Stimulated activated CD4-positive, alpha-beta T cell treated with anti-CD3 and anti-CD28 coated beads, TNF-alpha, amount 100 ng/mL, for 24 hours (primary cell): ENCODE measurements around the gene KRT15.
A peak's percentile ranks its signal among the peaks of the same experiment; 100 is the strongest.

ENCODE experiments used
- DNase-seq, 3 experiments: peaks; one replicate each; pipeline ENCODE4 v3.0.0-alpha.2; 2020; ENCODE audit warnings: low read depth in 3 of 3

KRT15 gene

DNA sequence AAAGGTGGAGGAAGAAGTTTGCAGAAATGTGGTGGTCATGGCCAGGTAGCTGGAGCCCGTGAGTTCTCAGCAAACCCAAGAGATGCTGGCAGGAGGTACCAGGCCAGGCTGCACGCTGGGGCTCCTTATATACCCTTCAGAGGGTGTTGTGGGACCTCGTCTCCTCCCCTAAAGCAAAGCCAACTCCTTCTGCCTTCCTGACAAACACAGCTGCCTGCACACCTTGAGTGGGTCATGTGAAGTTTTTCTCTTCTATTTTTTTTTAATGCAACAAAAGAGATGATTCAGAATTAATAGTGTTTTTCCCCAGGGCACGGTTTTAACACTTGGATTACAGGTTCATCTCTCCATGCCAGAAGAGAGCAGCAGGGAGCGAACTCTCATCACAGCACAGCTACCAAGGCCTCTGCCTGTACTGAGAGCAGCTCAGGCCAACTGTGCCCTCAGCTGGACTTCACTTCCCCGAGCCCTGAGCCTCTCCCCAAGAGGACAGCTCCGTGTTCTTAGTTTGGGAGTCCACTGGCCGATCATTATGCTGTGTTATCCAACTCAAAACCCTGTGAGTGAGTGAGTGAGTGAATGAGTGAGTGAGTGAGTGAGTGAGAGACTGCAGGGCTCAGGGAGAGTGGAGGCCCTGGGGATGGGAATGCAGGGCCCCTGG lies at the start of gene KRT15:
Gene KRT15, minus strand, starts transcription at position 102 of the 661 bp plus-strand sequence. Its CDS starts 63 bp downstream, at position 39.
- DNase-seq, result no peak

- DNase-seq, result no peak
Measured at GRCh38 chr17:41567317-41567716, 48.6 kb upstream of the KRT15 start.

- DNase-seq, result no peak
Measured at GRCh38 chr17:41565338-41565737, 46.6 kb upstream of the KRT15 start.

DNA sequence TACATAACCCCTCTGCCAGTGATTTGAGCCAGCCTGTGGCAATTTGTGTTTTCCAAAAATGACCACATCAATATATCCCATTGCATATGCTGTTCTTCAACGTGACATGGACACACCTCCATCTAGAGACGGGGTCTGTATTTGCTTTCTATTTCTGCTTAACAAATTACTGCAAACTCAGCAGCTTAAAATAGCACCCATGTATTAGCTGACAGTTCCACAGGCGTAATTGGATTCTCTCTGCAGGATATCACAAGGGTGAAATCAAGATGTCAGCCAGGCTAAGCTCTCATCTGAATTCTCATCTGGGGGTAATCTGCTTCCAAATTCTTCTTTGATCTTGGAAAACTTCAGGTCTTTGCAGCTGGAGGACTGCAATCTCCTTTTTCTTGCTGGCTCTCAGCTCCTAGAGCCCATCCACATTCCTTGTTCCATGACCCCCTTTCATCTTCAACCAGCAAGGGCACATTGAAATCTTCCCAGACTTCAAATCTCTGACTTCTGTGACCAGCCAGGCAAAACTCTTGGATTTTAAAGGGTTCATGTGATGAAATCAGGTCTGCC lies 45.0 kb upstream of the KRT15 start:
- no peak for DNase-seq

DNA sequence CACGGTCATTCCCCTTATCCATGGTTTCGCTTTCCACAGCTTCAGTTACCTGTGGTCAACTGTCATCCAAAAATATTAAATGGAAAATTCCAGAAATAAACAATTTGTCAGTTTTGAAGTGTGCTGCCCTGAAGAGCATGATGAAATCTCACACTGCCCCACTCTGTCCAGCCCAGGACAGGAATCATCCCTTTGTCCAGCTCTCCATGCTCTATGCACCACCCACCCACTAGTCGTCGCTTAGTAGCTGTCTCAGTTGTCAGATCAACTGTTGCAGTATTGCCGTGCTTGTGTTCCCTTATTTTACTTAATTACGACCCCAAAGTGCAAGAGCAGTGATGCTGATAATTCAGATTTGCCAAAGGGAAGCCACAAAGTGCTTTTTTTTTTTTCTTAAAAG lies 42.9 kb upstream of the KRT15 start:
- DNase-seq, result no peak

DNA sequence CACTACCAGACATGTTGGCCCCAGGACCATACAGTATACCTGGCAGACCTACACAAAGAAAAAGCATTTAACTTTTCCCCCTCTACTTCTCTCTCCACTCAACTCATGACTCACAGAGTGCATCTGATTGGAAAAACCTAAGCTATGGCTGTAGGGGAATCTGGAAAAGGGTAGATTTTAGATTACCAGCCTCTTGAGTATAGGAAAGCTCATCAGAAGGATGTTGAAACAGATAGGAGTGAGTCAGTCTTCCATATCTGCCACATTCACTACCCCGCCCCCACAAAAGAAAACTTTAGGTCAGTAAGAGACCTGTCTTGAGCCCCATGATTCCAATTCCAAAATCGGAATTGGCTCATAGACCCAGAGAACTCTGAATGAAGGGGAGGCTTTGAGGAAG lies 40.9 kb upstream of the KRT15 start:
- DNase-seq, result no peak

GRCh38 chr17:41556931-41557330 lies 38.2 kb upstream of the KRT15 start:
- DNase-seq, result no peak

GRCh38 chr17:41556306-41556705 lies 37.6 kb upstream of the KRT15 start:
- DNase-seq, result no peak

- no peak for DNase-seq
Measured at GRCh38 chr17:41555105-41555887, 36.6 kb upstream of the KRT15 start.

- no peak for DNase-seq
Measured at GRCh38 chr17:41553987-41554680, 35.4 kb upstream of the KRT15 start.

DNA sequence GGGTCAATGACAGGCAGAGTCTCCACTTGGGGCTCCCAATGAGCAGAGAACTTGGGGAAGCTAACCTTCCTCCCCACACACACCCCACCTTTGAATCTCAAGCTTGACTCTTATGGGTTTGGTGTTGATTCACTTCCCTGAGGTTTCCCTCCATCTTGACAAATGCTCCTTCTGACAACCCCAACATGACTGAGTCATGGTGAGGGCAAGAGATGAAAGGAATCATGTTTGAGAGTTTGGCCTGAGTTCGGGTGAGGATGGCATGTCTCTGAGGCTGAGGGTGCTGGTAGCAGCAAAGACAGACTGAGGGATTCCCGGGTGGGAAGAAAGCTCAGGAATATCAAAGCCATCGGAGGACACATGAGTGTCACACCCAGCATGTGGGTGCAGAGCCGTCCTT lies 34.5 kb upstream of the KRT15 start:
- DNase-seq, result no peak

- DNase-seq, result no peak
Measured at GRCh38 chr17:41552455-41552854, 33.8 kb upstream of the KRT15 start.

DNA sequence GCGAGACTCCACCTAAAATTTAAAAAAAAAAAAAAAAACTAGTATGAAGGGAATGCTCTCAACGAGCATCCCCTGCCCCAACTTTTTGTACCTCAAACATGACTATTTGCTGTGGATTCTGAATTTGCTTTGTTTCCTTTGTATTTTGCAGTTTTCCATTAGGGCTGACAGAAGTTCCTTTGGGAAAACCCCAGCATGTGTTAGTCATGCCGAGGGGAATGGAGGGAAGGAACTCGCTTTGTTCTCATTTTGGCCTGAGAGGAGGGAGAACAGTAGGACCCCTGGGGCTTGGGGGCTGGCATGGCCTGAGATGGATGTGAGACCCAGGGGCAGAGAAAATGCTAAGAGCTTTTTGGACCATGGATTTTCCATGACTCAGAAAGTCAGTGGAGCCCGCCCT lies 32.7 kb upstream of the KRT15 start:
- no peak for DNase-seq

- no peak for DNase-seq
Measured at GRCh38 chr17:41549596-41550039, 30.9 kb upstream of the KRT15 start.

DNA sequence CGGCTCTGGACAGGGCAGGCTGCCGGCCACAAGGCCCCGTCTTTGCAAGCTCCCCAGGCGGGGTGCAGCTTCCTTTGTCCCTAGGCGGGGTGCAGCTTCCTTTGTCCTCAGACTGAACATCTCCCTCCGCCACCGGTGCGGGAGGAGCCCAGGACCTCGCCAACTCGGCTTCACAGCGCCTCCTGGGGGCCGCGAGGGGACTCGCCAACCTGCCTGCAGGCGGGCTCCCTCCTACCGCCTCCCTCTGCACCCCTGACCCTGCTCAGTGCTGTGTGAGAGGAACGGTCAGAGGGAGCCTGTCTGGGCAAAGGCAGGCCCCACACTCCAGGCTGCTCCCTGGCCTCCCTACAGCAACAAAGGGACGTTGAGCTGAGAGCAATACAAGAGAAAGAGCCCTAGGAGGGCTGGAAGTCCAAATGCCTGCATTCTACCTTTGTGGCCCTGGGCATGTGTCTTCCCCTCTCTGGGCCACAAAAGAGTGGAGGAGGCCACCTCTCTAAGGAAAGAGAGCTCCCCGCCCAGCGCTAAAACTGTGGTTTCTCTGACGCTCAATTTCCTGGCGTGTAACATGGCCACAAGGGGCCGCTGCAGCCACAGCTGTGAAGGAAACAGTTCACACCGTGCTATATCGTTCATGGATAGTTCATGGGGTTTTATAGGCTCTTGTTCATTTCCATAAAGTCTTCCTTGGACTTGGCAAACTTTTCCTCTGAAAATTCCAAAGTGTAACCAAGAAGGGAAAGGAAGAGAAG lies 30.3 kb upstream of the KRT15 start:
- peak; percentile 55 to 82 (median 69) for DNase-seq

- DNase-seq, result peak; percentile 46 to 77 (median 61)
Measured at GRCh38 chr17:41547921-41548843, 29.5 kb upstream of the KRT15 start.

GRCh38 chr17:41547378-41547841 lies 28.7 kb upstream of the KRT15 start:
- DNase-seq, result no peak

DNA sequence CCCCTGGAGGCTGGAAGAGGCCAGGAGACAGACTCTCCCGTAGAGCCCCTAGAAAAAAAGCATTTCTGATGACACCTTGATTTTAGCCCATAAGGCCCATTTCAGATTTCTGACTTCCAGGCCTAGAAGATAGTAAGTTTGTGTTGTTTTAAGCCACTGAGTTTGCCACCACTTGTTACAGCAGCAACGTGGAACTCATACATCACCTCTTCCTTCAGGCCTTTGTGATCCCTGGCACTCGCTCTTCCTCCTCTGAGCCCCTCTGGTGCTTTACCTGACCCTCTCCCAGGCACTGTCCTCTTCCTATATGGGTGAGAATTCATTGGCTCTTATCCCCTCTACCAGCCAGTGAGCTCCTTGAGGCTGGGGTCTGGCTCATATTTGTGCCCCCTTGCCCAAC lies 28.1 kb upstream of the KRT15 start:
- no peak for DNase-seq

- DNase-seq, result no peak
Measured at GRCh38 chr17:41545829-41546410, 27.2 kb upstream of the KRT15 start.

DNA sequence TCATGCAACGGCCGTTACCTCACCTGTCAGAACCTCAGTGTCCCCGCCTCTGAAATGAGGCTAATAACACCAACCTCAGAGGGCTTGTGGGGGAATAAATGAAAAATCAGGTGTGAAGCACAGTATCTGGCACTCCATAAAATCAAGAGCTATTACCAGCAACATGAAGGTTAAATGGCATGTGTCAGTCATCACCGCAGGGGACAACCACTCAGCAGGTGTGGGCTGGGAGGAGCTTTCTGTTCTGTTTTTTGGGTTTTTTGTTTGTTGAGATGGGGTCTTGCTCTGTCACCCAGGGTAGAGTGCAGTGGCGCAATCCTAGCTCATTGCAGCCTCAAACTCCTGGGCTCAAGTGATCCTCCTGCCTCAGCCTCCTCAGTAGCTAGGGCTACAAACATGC lies 26.2 kb upstream of the KRT15 start:
- no peak for DNase-seq
